Astrocyte of the spinal cord (primary cell): ENCODE data around the gene TPH2.

Experiments
- DNase-seq: peaks from one replicate; pipeline ENCODE4 v3.0.0; 2011; ENCODE audit warnings: low read depth, low spot score
- H3K4me3 ChIP-seq: 2 replicates; pipeline ENCODE4 v1.5.1; 2011; ENCODE audit warnings: low read depth, mild to moderate bottlenecking, low read length, moderate library complexity
- in situ Hi-C: cut with HindIII; loops from 2 replicates; pipeline ENCODE4 v1.10.0; 2017; ENCODE audit warnings: low sequenced_read_pairs
- TF ChIP-seq, protein P1 (sequence below): IDR thresholded peaks from 2 replicates; pipeline ENCODE4 v1.5.1; 2012; ENCODE audit warnings: low read depth, mild to moderate bottlenecking, low read length, inconsistent platforms

The TPH2 gene

GRCh38 chr12:71938728-71939385, at the start of gene TPH2:
Gene TPH2, plus strand, starts transcription at chr12:71938845. Its CDS starts 142 bp downstream, at chr12:71938987.
- peak; percentile 65 for DNase-seq
- in situ Hi-C loops, result no loop called here
- TF ChIP-seq, protein P1, sequence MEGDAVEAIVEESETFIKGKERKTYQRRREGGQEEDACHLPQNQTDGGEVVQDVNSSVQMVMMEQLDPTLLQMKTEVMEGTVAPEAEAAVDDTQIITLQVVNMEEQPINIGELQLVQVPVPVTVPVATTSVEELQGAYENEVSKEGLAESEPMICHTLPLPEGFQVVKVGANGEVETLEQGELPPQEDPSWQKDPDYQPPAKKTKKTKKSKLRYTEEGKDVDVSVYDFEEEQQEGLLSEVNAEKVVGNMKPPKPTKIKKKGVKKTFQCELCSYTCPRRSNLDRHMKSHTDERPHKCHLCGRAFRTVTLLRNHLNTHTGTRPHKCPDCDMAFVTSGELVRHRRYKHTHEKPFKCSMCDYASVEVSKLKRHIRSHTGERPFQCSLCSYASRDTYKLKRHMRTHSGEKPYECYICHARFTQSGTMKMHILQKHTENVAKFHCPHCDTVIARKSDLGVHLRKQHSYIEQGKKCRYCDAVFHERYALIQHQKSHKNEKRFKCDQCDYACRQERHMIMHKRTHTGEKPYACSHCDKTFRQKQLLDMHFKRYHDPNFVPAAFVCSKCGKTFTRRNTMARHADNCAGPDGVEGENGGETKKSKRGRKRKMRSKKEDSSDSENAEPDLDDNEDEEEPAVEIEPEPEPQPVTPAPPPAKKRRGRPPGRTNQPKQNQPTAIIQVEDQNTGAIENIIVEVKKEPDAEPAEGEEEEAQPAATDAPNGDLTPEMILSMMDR, result peak; percentile 75
- H3K4me3 ChIP-seq, result no peak within 1 kb of the TSS

- H3K4me3 ChIP-seq, result no peak overlapping the region
- TF ChIP-seq, protein P1, result no peak
- DNase-seq, result no peak
- in situ Hi-C loops, result no loop called here
Observed at GRCh38 chr12:71890475-71890874, 48.2 kb upstream of the TPH2 start.

- in situ Hi-C loops, result no loop called here
- DNase-seq, result no peak
- H3K4me3 ChIP-seq, result no peak overlapping the region
- TF ChIP-seq, protein P1, result no peak
Observed at GRCh38 chr12:71892059-71892458, 46.6 kb upstream of the TPH2 start.

DNA sequence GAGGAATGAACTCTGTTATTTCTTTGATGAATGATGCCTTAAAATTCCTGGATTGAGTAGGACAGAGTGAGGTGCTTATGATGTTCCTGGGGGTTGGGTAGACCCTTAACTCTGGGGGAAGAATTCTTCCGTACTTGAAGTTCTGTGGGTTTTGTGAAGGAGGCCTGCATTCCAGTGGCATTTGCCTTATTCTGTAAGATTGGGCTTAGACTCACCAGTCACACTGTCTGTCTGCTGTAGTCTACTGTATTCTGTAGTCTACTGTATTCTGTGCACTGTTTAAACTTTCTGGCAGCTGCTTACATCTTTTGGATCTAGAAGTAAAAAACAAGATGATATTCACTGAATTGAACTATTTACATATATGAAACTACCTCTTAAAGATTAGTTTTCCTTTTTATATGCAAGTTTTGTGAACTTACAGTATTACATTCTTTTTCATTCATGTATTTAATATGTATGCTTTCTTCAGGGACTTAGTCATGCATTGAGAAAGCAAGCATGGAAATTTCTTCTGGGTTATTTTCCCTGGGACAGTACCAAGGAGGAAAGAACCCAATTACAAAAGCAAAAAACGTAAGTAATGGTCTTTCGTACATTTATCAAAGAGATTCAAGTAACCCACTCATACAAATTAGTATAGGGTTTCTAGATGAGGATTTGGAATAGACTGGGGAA, 42.3 kb upstream of the TPH2 start:
- TF ChIP-seq, protein P1, result no peak
- in situ Hi-C loops, result no loop called here
- DNase-seq, result no peak

GRCh38 chr12:71900091-71900490, 38.6 kb upstream of the TPH2 start:
- DNase-seq, result peak; percentile 18
- H3K4me3 ChIP-seq, result no peak overlapping the region
- in situ Hi-C loops, result no loop called here
- TF ChIP-seq, protein P1, result peak; percentile 36

More for the DNA sequence above, 42.3 kb upstream of the TPH2 start:
- no peak overlapping the region for H3K4me3 ChIP-seq

GRCh38 chr12:71904629-71905028, 34.0 kb upstream of the TPH2 start:
- no peak for DNase-seq
- no peak overlapping the region for H3K4me3 ChIP-seq
- TF ChIP-seq, protein P1, result no peak
- in situ Hi-C loops, result no loop called here
